Measurements from ENCODE around the gene ALKAL2.
A peak's percentile ranks its signal among the peaks of the same experiment; 100 is the strongest.

Gene ALKAL2

GRCh38 chr2:249538-250042 lies 38.3 kb downstream of the ALKAL2 start:
- no peak overlapping the region for H3K4me2 ChIP-seq (ENCODE audit: low read depth, low read length, poor library complexity, severe bottlenecking)
- no peaks in the 10 kb centered on the region for H3F3A ChIP-seq (ENCODE audit: insufficient read depth)
- H4K20me1 ChIP-seq (ENCODE audit: low read depth, low read length) = no peaks in the 10 kb centered on the region
- no peaks in the 10 kb centered on the region for H3K79me2 ChIP-seq (ENCODE audit: insufficient read depth, low read length)
- no peaks in the 10 kb centered on the region for H3K9me2 ChIP-seq (replicated peaks; ENCODE audit: insufficient read depth, low read length)
- no peak overlapping the region for H3K27ac ChIP-seq (ENCODE audit: low read depth, low read length)
- H3K9ac ChIP-seq (ENCODE audit: low read length) = no peak overlapping the region
- no peaks in the 10 kb centered on the region for H3K27me3 ChIP-seq (ENCODE audit: low read length)
- no peaks in the 10 kb centered on the region for H3K9me3 ChIP-seq (ENCODE audit: insufficient read depth, low read length)
- no peaks in the 10 kb centered on the region for H3K36me3 ChIP-seq (ENCODE audit: low read length)
- no peak for TF ChIP-seq EZH2phosphoT487 (conservative IDR thresholded peaks at IDR 0.05; ENCODE audit: low read length)
- TF ChIP-seq, protein P1, sequence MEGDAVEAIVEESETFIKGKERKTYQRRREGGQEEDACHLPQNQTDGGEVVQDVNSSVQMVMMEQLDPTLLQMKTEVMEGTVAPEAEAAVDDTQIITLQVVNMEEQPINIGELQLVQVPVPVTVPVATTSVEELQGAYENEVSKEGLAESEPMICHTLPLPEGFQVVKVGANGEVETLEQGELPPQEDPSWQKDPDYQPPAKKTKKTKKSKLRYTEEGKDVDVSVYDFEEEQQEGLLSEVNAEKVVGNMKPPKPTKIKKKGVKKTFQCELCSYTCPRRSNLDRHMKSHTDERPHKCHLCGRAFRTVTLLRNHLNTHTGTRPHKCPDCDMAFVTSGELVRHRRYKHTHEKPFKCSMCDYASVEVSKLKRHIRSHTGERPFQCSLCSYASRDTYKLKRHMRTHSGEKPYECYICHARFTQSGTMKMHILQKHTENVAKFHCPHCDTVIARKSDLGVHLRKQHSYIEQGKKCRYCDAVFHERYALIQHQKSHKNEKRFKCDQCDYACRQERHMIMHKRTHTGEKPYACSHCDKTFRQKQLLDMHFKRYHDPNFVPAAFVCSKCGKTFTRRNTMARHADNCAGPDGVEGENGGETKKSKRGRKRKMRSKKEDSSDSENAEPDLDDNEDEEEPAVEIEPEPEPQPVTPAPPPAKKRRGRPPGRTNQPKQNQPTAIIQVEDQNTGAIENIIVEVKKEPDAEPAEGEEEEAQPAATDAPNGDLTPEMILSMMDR (IDR thresholded peaks at IDR 0.05; ENCODE audit: insufficient read depth, low read length, poor library complexity, severe bottlenecking) = no peak
- no peak overlapping the region for H2AFZ ChIP-seq (ENCODE audit: low read depth, low read length, severe bottlenecking)
- no peak overlapping the region for H3K4me3 ChIP-seq (ENCODE audit: insufficient read depth, low read length, poor library complexity, severe bottlenecking)

DNA sequence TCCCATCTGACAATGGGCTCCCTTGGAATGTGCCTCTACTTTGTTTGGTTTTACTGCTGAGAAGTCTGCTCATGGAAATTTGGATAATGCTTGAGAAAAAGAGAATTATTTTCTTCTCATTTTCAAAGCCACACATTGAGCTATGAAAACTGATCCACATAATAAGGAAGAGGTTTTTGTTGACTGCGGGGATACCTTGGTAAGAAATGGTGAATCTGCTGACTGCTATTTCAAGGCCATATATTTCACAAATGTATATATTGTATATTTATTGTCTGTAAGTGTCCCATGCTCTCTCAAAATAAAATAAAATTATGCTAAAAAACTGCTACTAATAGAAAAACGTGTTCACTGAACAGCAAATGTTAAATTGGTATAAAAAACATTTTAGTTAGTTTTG lies 39.2 kb downstream of the ALKAL2 start:
- no peaks in the 10 kb centered on the region for H4K20me1 ChIP-seq (ENCODE audit: low read depth, low read length)

GRCh38 chr2:246489-247144 lies 41.3 kb downstream of the ALKAL2 start:
- H3K79me2 ChIP-seq (ENCODE audit: insufficient read depth, low read length) = no peaks in the 10 kb centered on the region
- no peak overlapping the region for H3K9ac ChIP-seq (ENCODE audit: low read length)
- no peak overlapping the region for H3K27ac ChIP-seq (ENCODE audit: low read depth, low read length)
- H3K4me3 ChIP-seq (ENCODE audit: insufficient read depth, low read length, poor library complexity, severe bottlenecking) = no peak overlapping the region
- H4K20me1 ChIP-seq (ENCODE audit: low read depth, low read length) = no peaks in the 10 kb centered on the region
- no peak for TF ChIP-seq EZH2phosphoT487 (conservative IDR thresholded peaks at IDR 0.05; ENCODE audit: low read length)
- TF ChIP-seq, protein P1 (IDR thresholded peaks at IDR 0.05; ENCODE audit: insufficient read depth, low read length, poor library complexity, severe bottlenecking) = peak; percentile 42
- H2AFZ ChIP-seq (ENCODE audit: low read depth, low read length, severe bottlenecking) = no peak overlapping the region
- no peaks in the 10 kb centered on the region for H3F3A ChIP-seq (ENCODE audit: insufficient read depth)
- H3K36me3 ChIP-seq (ENCODE audit: low read length) = peaks cover 4% of the 10 kb centered on the region; the same call in 1 of the 2 replicates
- no peak overlapping the region for H3K4me2 ChIP-seq (ENCODE audit: low read depth, low read length, poor library complexity, severe bottlenecking)
- H3K9me3 ChIP-seq (ENCODE audit: insufficient read depth, low read length) = no peaks in the 10 kb centered on the region
- no peaks in the 10 kb centered on the region for H3K9me2 ChIP-seq (replicated peaks; ENCODE audit: insufficient read depth, low read length)
- no peaks in the 10 kb centered on the region for H3K27me3 ChIP-seq (ENCODE audit: low read length)

More for the DNA sequence above, 39.2 kb downstream of the ALKAL2 start:
- H3K9ac ChIP-seq (ENCODE audit: low read length) = no peak overlapping the region
- H3K4me3 ChIP-seq (ENCODE audit: insufficient read depth, low read length, poor library complexity, severe bottlenecking) = no peak overlapping the region
- no peaks in the 10 kb centered on the region for H3F3A ChIP-seq (ENCODE audit: insufficient read depth)
- H3K27me3 ChIP-seq (ENCODE audit: low read length) = no peaks in the 10 kb centered on the region
- H3K9me3 ChIP-seq (ENCODE audit: insufficient read depth, low read length) = no peaks in the 10 kb centered on the region
- no peaks in the 10 kb centered on the region for H3K9me2 ChIP-seq (replicated peaks; ENCODE audit: insufficient read depth, low read length)
- H2AFZ ChIP-seq (ENCODE audit: low read depth, low read length, severe bottlenecking) = no peak overlapping the region
- no peak for TF ChIP-seq EZH2phosphoT487 (conservative IDR thresholded peaks at IDR 0.05; ENCODE audit: low read length)
- TF ChIP-seq, protein P1 (IDR thresholded peaks at IDR 0.05; ENCODE audit: insufficient read depth, low read length, poor library complexity, severe bottlenecking) = no peak
- H3K36me3 ChIP-seq (ENCODE audit: low read length) = no peaks in the 10 kb centered on the region
- H3K79me2 ChIP-seq (ENCODE audit: insufficient read depth, low read length) = no peaks in the 10 kb centered on the region
- no peak overlapping the region for H3K27ac ChIP-seq (ENCODE audit: low read depth, low read length)
- H3K4me2 ChIP-seq (ENCODE audit: low read depth, low read length, poor library complexity, severe bottlenecking) = no peak overlapping the region

Measured in SU-DHL-6 (cell line).